GM23338 (cell line): ENCODE data around the gene ERLEC1. TPM values are rescaled to one million over a fixed set of nuclear protein-coding genes. Genes with fewer than 3 reads are reported as not detected.

Source experiments
- ATAC-seq: fragments of 200-7000 bp; cut with Tn5 transposase; 3 replicates; pipeline ENCODE4 v1.9.1; 2020
- DNase-seq: peaks from one replicate; pipeline ENCODE4 v3.0.0-alpha.2; 2015; ENCODE audit warnings: low spot score
- H2AFZ ChIP-seq: fragments of 200-600 bp; sonication (generic); 2 replicates; pipeline ENCODE4 v1.8.0; 2016; ENCODE audit warnings: antibody characterized with exemption, mild to moderate bottlenecking, moderate library complexity
- H3F3A ChIP-seq: fragments of 200-600 bp; sonication (generic); replicated peaks from 2 replicates; pipeline ENCODE4 v1.8.0; 2017; ENCODE audit warnings: antibody characterized with exemption, mixed run types, low read depth
- H3K27ac ChIP-seq: fragments of 200-600 bp; sonication (generic); 2 replicates; pipeline ENCODE4 v1.6.1; 2016; ENCODE audit warnings: low read depth
- H3K27me3 ChIP-seq: fragments of 200-600 bp; sonication (generic); 2 replicates; pipeline ENCODE4 v1.8.0; 2016; ENCODE audit warnings: mild to moderate bottlenecking, mixed run types, moderate library complexity; ENCODE audit not compliant: insufficient read depth
- H3K36me3 ChIP-seq: fragments of 200-600 bp; sonication (generic); 2 replicates; pipeline ENCODE4 v1.8.0; 2016; ENCODE audit warnings: mild to moderate bottlenecking; ENCODE audit not compliant: insufficient read depth
- H3K4me1 ChIP-seq: fragments of 200-600 bp; sonication (generic); 2 replicates; pipeline ENCODE4 v1.8.0; 2016; ENCODE audit warnings: mild to moderate bottlenecking, moderate library complexity; ENCODE audit not compliant: insufficient read depth
- H3K4me2 ChIP-seq: fragments of 200-600 bp; sonication (generic); 2 replicates; pipeline ENCODE4 v1.7.1; 2017; ENCODE audit warnings: mixed run types
- H3K4me3 ChIP-seq: fragments of 200-600 bp; sonication (generic); 2 replicates; pipeline ENCODE4 v1.6.1; 2016; ENCODE audit warnings: mixed run types
- H3K79me2 ChIP-seq: fragments of 200-600 bp; sonication (generic); replicated peaks from 2 replicates; pipeline ENCODE4 v1.8.0; 2017; ENCODE audit warnings: mild to moderate bottlenecking; ENCODE audit not compliant: insufficient read depth
- H3K9me2 ChIP-seq: fragments of 200-600 bp; sonication (generic); 2 replicates; pipeline ENCODE4 v1.8.0; 2017; ENCODE audit not compliant: insufficient read depth
- H4K20me1 ChIP-seq: fragments of 200-600 bp; sonication (generic); replicated peaks from 2 replicates; pipeline ENCODE4 v1.8.0; 2017; ENCODE audit warnings: mild to moderate bottlenecking; ENCODE audit not compliant: insufficient read depth
- H3K27ac Mint-ChIP-seq: 2 replicates; pipeline ENCODE4 v1.8.0; 2020; ENCODE audit warnings: inconsistent platforms, mild to moderate bottlenecking, moderate library complexity, mixed read lengths
- H3K27me3 Mint-ChIP-seq: 3 replicates; pipeline ENCODE4 v1.8.0; 2022; ENCODE audit warnings: low read depth, mild to moderate bottlenecking, moderate library complexity, mixed read lengths, inconsistent platforms; ENCODE audit not compliant: insufficient read depth, poor library complexity
- H3K36me3 Mint-ChIP-seq: 3 replicates; pipeline ENCODE4 v1.8.0; 2021; ENCODE audit warnings: low read depth, mild to moderate bottlenecking, inconsistent platforms, moderate library complexity, mixed read lengths
- H3K4me1 Mint-ChIP-seq: 3 replicates; pipeline ENCODE4 v1.8.0; 2020; ENCODE audit warnings: mild to moderate bottlenecking, inconsistent platforms, mixed read lengths
- H3K4me3 Mint-ChIP-seq: 3 replicates; pipeline ENCODE4 v1.8.0; 2021; ENCODE audit warnings: moderate library complexity, mild to moderate bottlenecking, inconsistent platforms, mixed read lengths
- H3K9me3 Mint-ChIP-seq: 3 replicates; pipeline ENCODE4 v1.8.0; 2020; ENCODE audit warnings: moderate library complexity, mild to moderate bottlenecking, inconsistent platforms, mixed read lengths
- EZH2phosphoT487 ChIP-seq: fragments of 200-600 bp; sonication (generic); IDR thresholded peaks from one replicate; pipeline ENCODE4 v1.8.1; 2018; ENCODE audit warnings: antibody characterized with exemption; ENCODE audit not compliant: unreplicated experiment
- JUNB ChIP-seq: IDR thresholded peaks from one replicate; pipeline ENCODE4 v1.6.1; 2016; ENCODE audit warnings: antibody characterized with exemption; ENCODE audit not compliant: unreplicated experiment
- NANOG ChIP-seq: IDR thresholded peaks from 2 replicates; pipeline ENCODE4 v1.6.1; 2016; ENCODE audit warnings: antibody characterized with exemption, borderline replicate concordance
- REST ChIP-seq: IDR thresholded peaks from one replicate; pipeline ENCODE4 v1.6.1; 2018; ENCODE audit warnings: antibody characterized with exemption; ENCODE audit not compliant: unreplicated experiment
- ZNF114 ChIP-seq: fragments of 250-450 bp; sonication (Bioruptor Pico); IDR thresholded peaks from 2 replicates; pipeline ENCODE4 v1.5.0; 2020; ENCODE audit warnings: mild to moderate bottlenecking, moderate library complexity
- ZNF331 ChIP-seq: fragments of 250-450 bp; sonication (Bioruptor Pico); IDR thresholded peaks from 2 replicates; pipeline ENCODE4 v1.5.0; 2020; ENCODE audit warnings: low read depth, mild to moderate bottlenecking, moderate library complexity
- polyA plus RNA-seq: library from polyadenylated mRNA; unstranded; fragments of >200 nt; fragmentation: Nextera tagmentation; extraction: Ambion mirVana; gene quantifications from 2 replicates; pipeline ENCODE4 v1.2.1, GENCODE V29; 2016
- total RNA-seq: library from RNA; depleted of rRNA; stranded (reverse); fragments of >200 nt; shearing (Covaris generic); gene quantifications from 2 replicates; pipeline ENCODE4 v1.2.3, GENCODE V29; 2014
- TF ChIP-seq, protein P1 (sequence below): fragments of 250-450 bp; sonication (Bioruptor Pico); IDR thresholded peaks from 2 replicates; pipeline ENCODE4 v1.5.0; 2020; ENCODE audit warnings: mild to moderate bottlenecking, moderate library complexity
- TF ChIP-seq, protein P2 (sequence below): IDR thresholded peaks from 2 replicates; pipeline ENCODE4 v1.6.1; 2016; ENCODE audit warnings: antibody characterized with exemption

ERLEC1 gene
- total and polyA plus RNA-seq, 2 experiments from 2014 or later: 35.0 to 41.2 TPM

GRCh38 chr2:53752385-53752784, 34.5 kb upstream of the ERLEC1 start:
- H3K79me2 ChIP-seq: no peaks in the 10 kb centered on the region
- no peak overlapping the region for H3K4me3 ChIP-seq
- H3K4me3 Mint-ChIP-seq: no peak overlapping the region
- TF ChIP-seq, protein P1, sequence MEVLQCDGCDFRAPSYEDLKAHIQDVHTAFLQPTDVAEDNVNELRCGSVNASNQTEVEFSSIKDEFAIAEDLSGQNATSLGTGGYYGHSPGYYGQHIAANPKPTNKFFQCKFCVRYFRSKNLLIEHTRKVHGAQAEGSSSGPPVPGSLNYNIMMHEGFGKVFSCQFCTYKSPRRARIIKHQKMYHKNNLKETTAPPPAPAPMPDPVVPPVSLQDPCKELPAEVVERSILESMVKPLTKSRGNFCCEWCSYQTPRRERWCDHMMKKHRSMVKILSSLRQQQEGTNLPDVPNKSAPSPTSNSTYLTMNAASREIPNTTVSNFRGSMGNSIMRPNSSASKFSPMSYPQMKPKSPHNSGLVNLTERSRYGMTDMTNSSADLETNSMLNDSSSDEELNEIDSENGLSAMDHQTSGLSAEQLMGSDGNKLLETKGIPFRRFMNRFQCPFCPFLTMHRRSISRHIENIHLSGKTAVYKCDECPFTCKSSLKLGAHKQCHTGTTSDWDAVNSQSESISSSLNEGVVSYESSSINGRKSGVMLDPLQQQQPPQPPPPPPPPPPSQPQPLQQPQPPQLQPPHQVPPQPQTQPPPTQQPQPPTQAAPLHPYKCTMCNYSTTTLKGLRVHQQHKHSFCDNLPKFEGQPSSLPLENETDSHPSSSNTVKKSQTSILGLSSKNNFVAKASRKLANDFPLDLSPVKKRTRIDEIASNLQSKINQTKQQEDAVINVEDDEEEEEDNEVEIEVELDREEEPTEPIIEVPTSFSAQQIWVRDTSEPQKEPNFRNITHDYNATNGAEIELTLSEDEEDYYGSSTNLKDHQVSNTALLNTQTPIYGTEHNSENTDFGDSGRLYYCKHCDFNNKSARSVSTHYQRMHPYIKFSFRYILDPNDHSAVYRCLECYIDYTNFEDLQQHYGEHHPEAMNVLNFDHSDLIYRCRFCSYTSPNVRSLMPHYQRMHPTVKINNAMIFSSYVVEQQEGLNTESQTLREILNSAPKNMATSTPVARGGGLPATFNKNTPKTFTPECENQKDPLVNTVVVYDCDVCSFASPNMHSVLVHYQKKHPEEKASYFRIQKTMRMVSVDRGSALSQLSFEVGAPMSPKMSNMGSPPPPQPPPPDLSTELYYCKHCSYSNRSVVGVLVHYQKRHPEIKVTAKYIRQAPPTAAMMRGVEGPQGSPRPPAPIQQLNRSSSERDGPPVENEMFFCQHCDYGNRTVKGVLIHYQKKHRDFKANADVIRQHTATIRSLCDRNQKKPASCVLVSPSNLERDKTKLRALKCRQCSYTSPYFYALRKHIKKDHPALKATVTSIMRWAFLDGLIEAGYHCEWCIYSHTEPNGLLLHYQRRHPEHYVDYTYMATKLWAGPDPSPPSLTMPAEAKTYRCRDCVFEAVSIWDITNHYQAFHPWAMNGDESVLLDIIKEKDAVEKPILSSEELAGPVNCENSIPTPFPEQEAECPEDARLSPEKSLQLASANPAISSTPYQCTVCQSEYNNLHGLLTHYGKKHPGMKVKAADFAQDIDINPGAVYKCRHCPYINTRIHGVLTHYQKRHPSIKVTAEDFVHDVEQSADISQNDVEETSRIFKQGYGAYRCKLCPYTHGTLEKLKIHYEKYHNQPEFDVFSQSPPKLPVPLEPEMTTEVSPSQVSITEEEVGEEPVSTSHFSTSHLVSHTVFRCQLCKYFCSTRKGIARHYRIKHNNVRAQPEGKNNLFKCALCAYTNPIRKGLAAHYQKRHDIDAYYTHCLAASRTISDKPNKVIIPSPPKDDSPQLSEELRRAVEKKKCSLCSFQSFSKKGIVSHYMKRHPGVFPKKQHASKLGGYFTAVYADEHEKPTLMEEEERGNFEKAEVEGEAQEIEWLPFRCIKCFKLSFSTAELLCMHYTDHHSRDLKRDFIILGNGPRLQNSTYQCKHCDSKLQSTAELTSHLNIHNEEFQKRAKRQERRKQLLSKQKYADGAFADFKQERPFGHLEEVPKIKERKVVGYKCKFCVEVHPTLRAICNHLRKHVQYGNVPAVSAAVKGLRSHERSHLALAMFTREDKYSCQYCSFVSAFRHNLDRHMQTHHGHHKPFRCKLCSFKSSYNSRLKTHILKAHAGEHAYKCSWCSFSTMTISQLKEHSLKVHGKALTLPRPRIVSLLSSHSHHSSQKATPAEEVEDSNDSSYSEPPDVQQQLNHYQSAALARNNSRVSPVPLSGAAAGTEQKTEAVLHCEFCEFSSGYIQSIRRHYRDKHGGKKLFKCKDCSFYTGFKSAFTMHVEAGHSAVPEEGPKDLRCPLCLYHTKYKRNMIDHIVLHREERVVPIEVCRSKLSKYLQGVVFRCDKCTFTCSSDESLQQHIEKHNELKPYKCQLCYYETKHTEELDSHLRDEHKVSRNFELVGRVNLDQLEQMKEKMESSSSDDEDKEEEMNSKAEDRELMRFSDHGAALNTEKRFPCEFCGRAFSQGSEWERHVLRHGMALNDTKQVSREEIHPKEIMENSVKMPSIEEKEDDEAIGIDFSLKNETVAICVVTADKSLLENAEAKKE (CRISPR knock-in tag): no peak
- no peak for TF ChIP-seq ZNF114
- TF ChIP-seq ZNF331: no peak
- no peak for TF ChIP-seq JUNB
- TF ChIP-seq REST: no peak
- TF ChIP-seq, protein P2, sequence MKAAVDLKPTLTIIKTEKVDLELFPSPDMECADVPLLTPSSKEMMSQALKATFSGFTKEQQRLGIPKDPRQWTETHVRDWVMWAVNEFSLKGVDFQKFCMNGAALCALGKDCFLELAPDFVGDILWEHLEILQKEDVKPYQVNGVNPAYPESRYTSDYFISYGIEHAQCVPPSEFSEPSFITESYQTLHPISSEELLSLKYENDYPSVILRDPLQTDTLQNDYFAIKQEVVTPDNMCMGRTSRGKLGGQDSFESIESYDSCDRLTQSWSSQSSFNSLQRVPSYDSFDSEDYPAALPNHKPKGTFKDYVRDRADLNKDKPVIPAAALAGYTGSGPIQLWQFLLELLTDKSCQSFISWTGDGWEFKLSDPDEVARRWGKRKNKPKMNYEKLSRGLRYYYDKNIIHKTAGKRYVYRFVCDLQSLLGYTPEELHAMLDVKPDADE: no peak
- no peak for TF ChIP-seq EZH2phosphoT487
- no peak for TF ChIP-seq NANOG
- H4K20me1 ChIP-seq: no peaks in the 10 kb centered on the region
- peaks cover 28% of the 10 kb centered on the region for H3K36me3 Mint-ChIP-seq
- H3K9me3 Mint-ChIP-seq: no peaks in the 10 kb centered on the region
- DNase-seq (no peak), ATAC-seq (no peak)
- H3K27ac ChIP-seq: no peak overlapping the region
- H3K27me3 ChIP-seq: no peaks in the 10 kb centered on the region
- H2AFZ ChIP-seq: no peak overlapping the region
- H3K4me1 ChIP-seq: no peaks in the 10 kb centered on the region
- no peak overlapping the region for H3K4me2 ChIP-seq
- H3K27me3 Mint-ChIP-seq: no peaks in the 10 kb centered on the region
- H3K36me3 ChIP-seq: 0 out of 2 replicates have a peak, but pooled peaks cover 3% of the 10 kb centered on the region
- 0 out of 3 replicates have a peak, but pooled peaks cover 5% of the 10 kb centered on the region for H3K4me1 Mint-ChIP-seq
- H3F3A ChIP-seq: no peaks in the 10 kb centered on the region
- H3K27ac Mint-ChIP-seq: peak overlapping the region; percentile 84
- H3K9me2 ChIP-seq: no peaks in the 10 kb centered on the region
